ENCODE results near the gene LCN9. TPM values are rescaled to one million over a fixed set of nuclear protein-coding genes. Genes with fewer than 3 reads are reported as not detected.

Gene LCN9
- total RNA-seq: not detected
- not detected for polyA plus RNA-seq
- total RNA-seq: not detected

GRCh38 chr9:135662758-135663450 is at the start of gene LCN9:
LCN9 (plus strand) TSS chr9:135663309; CDS start chr9:135663322, 13 bp downstream.
- no peak within 1 kb of the TSS for H3K27ac Mint-ChIP-seq
- Histone ChIP-seq H3K27me3 (ENCODE audit: control insufficient read depth in 2 of 2, insufficient read depth in 2 of 2, low read length in 2 of 2) (no peaks in the 10 kb centered on the region), H3K4me1 (ENCODE audit: control insufficient read depth in 2 of 2, insufficient read depth in 2 of 2, low read length in 2 of 2) (no peaks in the 10 kb centered on the region), H3K4me3 (ENCODE audit: low read length) (no peak within 1 kb of the TSS), H3K9me3 (ENCODE audit: control insufficient read depth in 2 of 3, low read length in 3 of 3) (no peaks in the 10 kb centered on the region), H3K36me3 (ENCODE audit: control insufficient read depth in 2 of 3, insufficient read depth in 3 of 3, low read length in 3 of 3) (no peaks in the 10 kb centered on the region), H3K27ac (ENCODE audit: low read depth, low read length) (no peak within 1 kb of the TSS)
- H3K4me3 Mint-ChIP-seq: no peak within 1 kb of the TSS
- H3K9me3 Mint-ChIP-seq: no peaks in the 10 kb centered on the region
- peaks cover 0 to 3% (median 0%) of the 10 kb centered on the region in 5 donors for H3K27me3 Mint-ChIP-seq
- no peaks in the 10 kb centered on the region for H3K4me1 Mint-ChIP-seq
- POLR2A ChIA-PET: no interaction called here
- intact Hi-C loops (cut with micrococcal nuclease): no loop called here
- H3K36me3 Mint-ChIP-seq: no peaks in the 10 kb centered on the region
- ATAC-seq (no peak), DNase-seq (no peak)
- CTCF ChIA-PET: no interaction called here

GRCh38 chr9:135613946-135614805 is 48.9 kb upstream of the LCN9 start:
- no peak for ATAC-seq
- peaks cover 0 to 15% (median 13%) of the 10 kb centered on the region in 5 donors for H3K27me3 Mint-ChIP-seq
- peaks cover 0 to 2% (median 0%) of the 10 kb centered on the region in 11 donors for H3K9me3 Mint-ChIP-seq
- Histone ChIP-seq H3K4me3 (ENCODE audit: low read length) (no peak overlapping the region), H3K27ac (ENCODE audit: low read depth, low read length) (no peak overlapping the region), H3K27me3 (ENCODE audit: control insufficient read depth in 2 of 2, insufficient read depth in 2 of 2, low read length in 2 of 2) (no peaks in the 10 kb centered on the region), H3K9me3 (ENCODE audit: control insufficient read depth in 2 of 3, low read length in 3 of 3) (no peaks in the 10 kb centered on the region), H3K36me3 (ENCODE audit: control insufficient read depth in 2 of 3, insufficient read depth in 3 of 3, low read length in 3 of 3) (no peaks in the 10 kb centered on the region), H3K4me1 (ENCODE audit: control insufficient read depth in 2 of 2, insufficient read depth in 2 of 2, low read length in 2 of 2) (no peaks in the 10 kb centered on the region)
- no peak overlapping the region for H3K27ac Mint-ChIP-seq
- ChIA-PET POLR2A (no interaction called here), CTCF (no interaction called here)
- intact Hi-C loops (cut with micrococcal nuclease): no loop called here
- H3K4me1 Mint-ChIP-seq: no peaks in the 10 kb centered on the region
- no peak for DNase-seq
- no peak overlapping the region for H3K4me3 Mint-ChIP-seq
- no peaks in the 10 kb centered on the region for H3K36me3 Mint-ChIP-seq

- DNase-seq (no peak), ATAC-seq (no peak)
- Mint-ChIP-seq H3K27ac (no peak overlapping the region), H3K4me1 (no peaks in the 10 kb centered on the region), H3K4me3 (no peak overlapping the region), H3K27me3 (peaks cover 0 to 14% (median 10%) of the 10 kb centered on the region in 5 donors), H3K36me3 (no peaks in the 10 kb centered on the region), H3K9me3 (peaks cover 0 to 2% (median 0%) of the 10 kb centered on the region in 11 donors)
- Histone ChIP-seq H3K27ac (ENCODE audit: low read depth, low read length) (no peak overlapping the region), H3K4me1 (ENCODE audit: control insufficient read depth in 2 of 2, insufficient read depth in 2 of 2, low read length in 2 of 2) (no peaks in the 10 kb centered on the region), H3K9me3 (ENCODE audit: control insufficient read depth in 2 of 3, low read length in 3 of 3) (no peaks in the 10 kb centered on the region), H3K36me3 (ENCODE audit: control insufficient read depth in 2 of 3, insufficient read depth in 3 of 3, low read length in 3 of 3) (no peaks in the 10 kb centered on the region), H3K4me3 (ENCODE audit: low read length) (no peak overlapping the region), H3K27me3 (ENCODE audit: control insufficient read depth in 2 of 2, insufficient read depth in 2 of 2, low read length in 2 of 2) (no peaks in the 10 kb centered on the region)
- intact Hi-C loops (cut with micrococcal nuclease): no loop called here
- CTCF ChIA-PET: no interaction called here
- POLR2A ChIA-PET: no interaction called here
These were observed 48.1 kb upstream of the LCN9 start for GRCh38 chr9:135614821-135615665.

DNA sequence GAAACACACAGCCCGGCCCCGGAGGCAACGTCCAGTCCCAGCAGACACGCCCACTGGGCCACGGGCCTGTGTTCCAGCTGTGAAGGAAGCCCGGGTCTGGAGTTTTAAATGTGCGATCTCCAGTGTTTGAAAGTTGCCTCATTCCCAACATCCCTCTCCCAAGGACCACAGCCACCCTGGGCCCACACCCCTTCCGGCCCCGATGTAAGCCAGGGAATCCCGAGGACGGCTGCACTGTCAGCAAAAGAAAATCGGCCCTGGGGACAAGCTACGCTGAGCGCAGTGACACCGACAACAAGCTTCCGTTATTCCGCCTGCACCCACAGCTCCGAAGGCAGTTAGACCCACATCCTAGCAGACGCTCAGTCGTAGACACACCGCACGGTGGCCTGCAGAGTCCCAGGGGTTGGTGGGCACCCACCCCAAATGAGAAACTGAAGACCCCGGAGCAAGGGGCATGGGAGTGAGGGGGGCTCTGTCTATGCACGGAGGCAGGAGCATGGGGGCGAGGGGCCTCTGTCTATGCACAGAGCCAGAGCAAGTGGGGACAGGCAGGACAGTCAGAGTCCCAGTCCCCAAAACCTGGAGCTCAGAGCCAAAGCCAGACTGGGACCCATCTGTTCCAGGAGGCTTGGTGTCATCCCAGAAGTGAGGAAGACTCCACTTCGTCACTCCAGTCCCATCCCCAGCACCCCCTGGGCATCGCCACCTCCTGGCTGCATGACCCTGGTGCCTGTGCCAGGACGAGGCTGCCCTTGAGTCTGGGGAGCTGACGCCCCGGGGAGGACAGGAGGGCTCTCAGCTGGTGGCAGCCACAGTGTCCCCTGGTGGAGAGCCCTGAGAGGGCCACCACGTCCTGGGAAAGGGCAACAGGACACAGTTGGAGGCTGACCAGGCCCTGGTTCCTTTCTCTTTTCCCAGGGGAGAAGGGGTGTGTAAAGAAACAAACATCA is 47.2 kb upstream of the LCN9 start:
- Mint-ChIP-seq H3K4me1 (no peaks in the 10 kb centered on the region), H3K9me3 (peaks cover 0 to 2% (median 0%) of the 10 kb centered on the region in 11 donors), H3K27me3 (peaks cover 0 to 14% (median 9%) of the 10 kb centered on the region in 5 donors), H3K27ac (no peak overlapping the region), H3K4me3 (no peak overlapping the region), H3K36me3 (no peaks in the 10 kb centered on the region)
- Histone ChIP-seq H3K36me3 (ENCODE audit: control insufficient read depth in 2 of 3, insufficient read depth in 3 of 3, low read length in 3 of 3) (no peaks in the 10 kb centered on the region), H3K4me3 (ENCODE audit: low read length) (no peak overlapping the region), H3K27ac (ENCODE audit: low read depth, low read length) (no peak overlapping the region), H3K9me3 (ENCODE audit: control insufficient read depth in 2 of 3, low read length in 3 of 3) (no peaks in the 10 kb centered on the region), H3K27me3 (ENCODE audit: control insufficient read depth in 2 of 2, insufficient read depth in 2 of 2, low read length in 2 of 2) (no peaks in the 10 kb centered on the region), H3K4me1 (ENCODE audit: control insufficient read depth in 2 of 2, insufficient read depth in 2 of 2, low read length in 2 of 2) (no peaks in the 10 kb centered on the region)
- POLR2A ChIA-PET: no interaction called here
- DNase-seq: no peak
- no peak for ATAC-seq
- CTCF ChIA-PET: no interaction called here
- intact Hi-C loops (cut with micrococcal nuclease): no loop called here

GRCh38 chr9:135616619-135617537 is 46.2 kb upstream of the LCN9 start:
- Histone ChIP-seq H3K36me3 (ENCODE audit: control insufficient read depth in 2 of 3, insufficient read depth in 3 of 3, low read length in 3 of 3) (no peaks in the 10 kb centered on the region), H3K27me3 (ENCODE audit: control insufficient read depth in 2 of 2, insufficient read depth in 2 of 2, low read length in 2 of 2) (no peaks in the 10 kb centered on the region), H3K4me1 (ENCODE audit: control insufficient read depth in 2 of 2, insufficient read depth in 2 of 2, low read length in 2 of 2) (no peaks in the 10 kb centered on the region), H3K9me3 (ENCODE audit: control insufficient read depth in 2 of 3, low read length in 3 of 3) (no peaks in the 10 kb centered on the region), H3K27ac (ENCODE audit: low read depth, low read length) (no peak overlapping the region), H3K4me3 (ENCODE audit: low read length) (no peak overlapping the region)
- POLR2A ChIA-PET: no interaction called here
- Mint-ChIP-seq H3K4me3 (no peak overlapping the region), H3K36me3 (no peaks in the 10 kb centered on the region), H3K9me3 (peaks cover 0 to 1% (median 0%) of the 10 kb centered on the region in 11 donors), H3K27me3 (peaks cover 0 to 17% (median 8%) of the 10 kb centered on the region in 5 donors), H3K4me1 (no peaks in the 10 kb centered on the region), H3K27ac (no peak overlapping the region)
- no peak for ATAC-seq
- CTCF ChIA-PET: no interaction called here
- intact Hi-C loops (cut with micrococcal nuclease): no loop called here
- DNase-seq: no peak
